MM.1S (cell line): ENCODE data around the gene ABHD11.

Experiments
- DNase-seq: peaks from one replicate; pipeline ENCODE4 v3.0.0-alpha.2; 2015
- H2AFZ ChIP-seq: fragments of 300-600 bp; sonication (generic); 2 replicates; pipeline ENCODE4 v1.6.0; 2016; ENCODE audit warnings: antibody characterized with exemption, low read length
- H3F3A ChIP-seq: fragments of 300-600 bp; sonication (generic); 2 replicates; pipeline ENCODE4 v1.6.1; 2016; ENCODE audit warnings: mild to moderate bottlenecking, antibody characterized with exemption, low read length, moderate library complexity, mixed read lengths; ENCODE audit not compliant: insufficient read depth
- H3K27ac ChIP-seq: fragments of 300-600 bp; sonication (generic); 2 replicates; pipeline ENCODE4 v1.5.1; 2016; ENCODE audit warnings: mild to moderate bottlenecking, low read length
- H3K27me3 ChIP-seq: fragments of 300-600 bp; sonication (generic); replicated peaks from 2 replicates; pipeline ENCODE4 v1.6.0; 2016; ENCODE audit warnings: low read length; ENCODE audit not compliant: insufficient read depth
- H3K36me3 ChIP-seq: fragments of 300-600 bp; sonication (generic); replicated peaks from 2 replicates; pipeline ENCODE4 v1.6.1; 2016; ENCODE audit warnings: mild to moderate bottlenecking, low read length, mixed read lengths; ENCODE audit not compliant: insufficient read depth
- H3K4me1 ChIP-seq: fragments of 300-600 bp; sonication (generic); 2 replicates; pipeline ENCODE4 v1.6.1; 2016; ENCODE audit warnings: low read length, mixed read lengths
- H3K4me2 ChIP-seq: fragments of 300-600 bp; sonication (generic); 2 replicates; pipeline ENCODE4 v1.6.0; 2016; ENCODE audit warnings: low read depth, low read length
- H3K4me3 ChIP-seq: fragments of 300-600 bp; sonication (generic); 2 replicates; pipeline ENCODE4 v1.5.1; 2016; ENCODE audit warnings: low read length, mixed read lengths
- H3K79me2 ChIP-seq: fragments of 300-600 bp; sonication (generic); 2 replicates; pipeline ENCODE4 v1.6.1; 2016; ENCODE audit warnings: mixed run types, low read length, mixed read lengths
- H3K9ac ChIP-seq: fragments of 300-600 bp; sonication (generic); 2 replicates; pipeline ENCODE4 v1.6.1; 2016; ENCODE audit warnings: low read length, mixed read lengths
- H3K9me2 ChIP-seq: fragments of 300-600 bp; sonication (generic); replicated peaks from 2 replicates; pipeline ENCODE4 v1.6.1; 2016; ENCODE audit warnings: mild to moderate bottlenecking, low read length, mixed read lengths; ENCODE audit not compliant: insufficient read depth
- H3K9me3 ChIP-seq: fragments of 300-600 bp; sonication (generic); replicated peaks from 2 replicates; pipeline ENCODE4 v1.6.1; 2016; ENCODE audit warnings: mild to moderate bottlenecking, low read length, mixed read lengths; ENCODE audit not compliant: insufficient read depth
- H4K20me1 ChIP-seq: fragments of 300-600 bp; sonication (generic); 2 replicates; pipeline ENCODE4 v1.6.1; 2016; ENCODE audit warnings: mild to moderate bottlenecking, low read length, moderate library complexity, mixed read lengths; ENCODE audit not compliant: insufficient read depth
- EZH2 ChIP-seq: fragments of 300-600 bp; sonication (generic); optimal IDR thresholded peaks from 2 replicates; pipeline ENCODE3; 2017; ENCODE audit warnings: low read depth, mild to moderate bottlenecking, antibody characterized with exemption, low read length, mixed read lengths
- EZH2phosphoT487 ChIP-seq: fragments of 300-600 bp; sonication (generic); IDR thresholded peaks from 2 replicates; pipeline ENCODE4 v1.6.1; 2018; ENCODE audit warnings: antibody characterized with exemption, low read length
- TF ChIP-seq, protein P1 (sequence below): fragments of 300-600 bp; sonication (generic); IDR thresholded peaks from 2 replicates; pipeline ENCODE4 v1.5.1; 2016; ENCODE audit warnings: antibody characterized with exemption, low read length, mixed read lengths

ABHD11 gene

DNA sequence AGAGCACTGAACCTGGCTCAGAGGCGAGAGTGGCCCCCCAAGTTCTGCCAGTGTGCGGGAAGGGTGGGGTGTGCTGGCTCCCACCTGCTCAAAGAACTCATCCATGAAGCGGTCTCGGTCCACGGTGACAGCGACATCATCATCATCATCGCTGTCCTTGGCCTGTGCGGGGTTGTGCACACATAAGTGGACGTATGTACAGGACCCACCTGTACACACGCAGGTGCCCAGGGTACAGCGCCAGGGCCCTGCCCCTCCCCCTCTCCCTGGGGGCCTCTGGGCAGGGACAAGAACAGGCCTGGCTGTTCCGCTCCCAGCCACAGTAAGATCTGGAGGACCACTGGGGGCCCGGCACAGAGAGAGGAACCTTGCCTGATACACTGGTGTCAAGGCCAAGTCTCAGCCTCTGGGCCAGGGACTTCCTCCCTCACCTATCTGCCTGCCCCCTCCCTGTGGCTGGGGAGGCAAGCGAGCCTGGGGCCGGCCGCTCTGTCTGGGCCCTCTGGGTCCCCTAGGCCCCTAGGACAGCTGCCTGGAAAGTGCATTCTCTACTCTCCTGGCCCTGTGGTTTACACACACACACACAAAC, 29.5 kb downstream of the ABHD11 start:
- no peak overlapping the region for H3K27ac ChIP-seq

DNA sequence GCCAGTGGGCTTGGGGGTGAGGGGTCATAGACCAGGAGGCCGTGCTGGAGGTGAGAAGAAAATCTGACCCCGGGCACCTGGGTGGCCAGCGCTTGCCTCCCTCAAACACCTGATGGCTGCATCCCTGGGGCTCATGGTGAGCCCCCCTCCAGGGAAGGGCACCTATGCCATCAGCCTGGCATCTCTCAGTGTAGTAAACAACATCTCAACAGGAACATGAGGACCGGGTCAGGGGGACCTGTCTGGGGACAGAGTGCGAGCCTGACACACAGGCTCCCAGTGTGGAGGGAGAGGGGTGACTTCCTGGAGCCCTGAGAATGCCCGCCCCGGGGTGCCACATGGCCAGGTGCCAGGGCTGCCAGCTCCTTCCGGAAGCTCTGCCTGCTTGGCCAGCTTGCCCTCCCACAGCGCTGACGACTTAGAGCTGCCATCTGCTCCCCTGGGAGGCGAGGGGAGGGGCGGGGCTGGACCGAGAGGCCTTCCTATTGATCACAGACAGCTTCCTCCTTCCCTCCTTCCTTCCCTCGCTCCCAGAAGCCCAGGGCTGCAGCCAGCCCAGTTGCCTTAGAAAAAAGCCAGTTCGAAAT, 31.5 kb downstream of the ABHD11 start:
- no peaks in the 10 kb centered on the region for H3K9me2 ChIP-seq
- no peaks in the 10 kb centered on the region for H4K20me1 ChIP-seq
- no peak overlapping the region for H3K4me2 ChIP-seq
- H3K4me3 ChIP-seq = no peak overlapping the region
- no peak overlapping the region for H3K9ac ChIP-seq
- DNase-seq = no peak
- no peak overlapping the region for H3K27ac ChIP-seq
- H3K36me3 ChIP-seq = no peaks in the 10 kb centered on the region
- no peak overlapping the region for H2AFZ ChIP-seq
- TF ChIP-seq, protein P1, sequence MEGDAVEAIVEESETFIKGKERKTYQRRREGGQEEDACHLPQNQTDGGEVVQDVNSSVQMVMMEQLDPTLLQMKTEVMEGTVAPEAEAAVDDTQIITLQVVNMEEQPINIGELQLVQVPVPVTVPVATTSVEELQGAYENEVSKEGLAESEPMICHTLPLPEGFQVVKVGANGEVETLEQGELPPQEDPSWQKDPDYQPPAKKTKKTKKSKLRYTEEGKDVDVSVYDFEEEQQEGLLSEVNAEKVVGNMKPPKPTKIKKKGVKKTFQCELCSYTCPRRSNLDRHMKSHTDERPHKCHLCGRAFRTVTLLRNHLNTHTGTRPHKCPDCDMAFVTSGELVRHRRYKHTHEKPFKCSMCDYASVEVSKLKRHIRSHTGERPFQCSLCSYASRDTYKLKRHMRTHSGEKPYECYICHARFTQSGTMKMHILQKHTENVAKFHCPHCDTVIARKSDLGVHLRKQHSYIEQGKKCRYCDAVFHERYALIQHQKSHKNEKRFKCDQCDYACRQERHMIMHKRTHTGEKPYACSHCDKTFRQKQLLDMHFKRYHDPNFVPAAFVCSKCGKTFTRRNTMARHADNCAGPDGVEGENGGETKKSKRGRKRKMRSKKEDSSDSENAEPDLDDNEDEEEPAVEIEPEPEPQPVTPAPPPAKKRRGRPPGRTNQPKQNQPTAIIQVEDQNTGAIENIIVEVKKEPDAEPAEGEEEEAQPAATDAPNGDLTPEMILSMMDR = no peak
- no peak for TF ChIP-seq EZH2phosphoT487
- TF ChIP-seq EZH2 = no peak
- no peaks in the 10 kb centered on the region for H3K79me2 ChIP-seq
- no peaks in the 10 kb centered on the region for H3K9me3 ChIP-seq
- H3F3A ChIP-seq = no peaks in the 10 kb centered on the region
- no peaks in the 10 kb centered on the region for H3K4me1 ChIP-seq
- H3K27me3 ChIP-seq = no peaks in the 10 kb centered on the region

More for the DNA sequence above, 29.5 kb downstream of the ABHD11 start:
- no peaks in the 10 kb centered on the region for H3K27me3 ChIP-seq
- H3F3A ChIP-seq = no peaks in the 10 kb centered on the region
- no peaks in the 10 kb centered on the region for H3K9me3 ChIP-seq
- H3K9me2 ChIP-seq = no peaks in the 10 kb centered on the region
- H3K4me2 ChIP-seq = no peak overlapping the region
- no peaks in the 10 kb centered on the region for H3K36me3 ChIP-seq
- no peak overlapping the region for H3K4me3 ChIP-seq
- H2AFZ ChIP-seq = no peak overlapping the region
- H3K9ac ChIP-seq = no peak overlapping the region
- no peaks in the 10 kb centered on the region for H3K4me1 ChIP-seq
- TF ChIP-seq EZH2 = no peak
- TF ChIP-seq, protein P1 = no peak
- no peak for TF ChIP-seq EZH2phosphoT487
- no peaks in the 10 kb centered on the region for H3K79me2 ChIP-seq
- DNase-seq = no peak
- no peaks in the 10 kb centered on the region for H4K20me1 ChIP-seq

DNA sequence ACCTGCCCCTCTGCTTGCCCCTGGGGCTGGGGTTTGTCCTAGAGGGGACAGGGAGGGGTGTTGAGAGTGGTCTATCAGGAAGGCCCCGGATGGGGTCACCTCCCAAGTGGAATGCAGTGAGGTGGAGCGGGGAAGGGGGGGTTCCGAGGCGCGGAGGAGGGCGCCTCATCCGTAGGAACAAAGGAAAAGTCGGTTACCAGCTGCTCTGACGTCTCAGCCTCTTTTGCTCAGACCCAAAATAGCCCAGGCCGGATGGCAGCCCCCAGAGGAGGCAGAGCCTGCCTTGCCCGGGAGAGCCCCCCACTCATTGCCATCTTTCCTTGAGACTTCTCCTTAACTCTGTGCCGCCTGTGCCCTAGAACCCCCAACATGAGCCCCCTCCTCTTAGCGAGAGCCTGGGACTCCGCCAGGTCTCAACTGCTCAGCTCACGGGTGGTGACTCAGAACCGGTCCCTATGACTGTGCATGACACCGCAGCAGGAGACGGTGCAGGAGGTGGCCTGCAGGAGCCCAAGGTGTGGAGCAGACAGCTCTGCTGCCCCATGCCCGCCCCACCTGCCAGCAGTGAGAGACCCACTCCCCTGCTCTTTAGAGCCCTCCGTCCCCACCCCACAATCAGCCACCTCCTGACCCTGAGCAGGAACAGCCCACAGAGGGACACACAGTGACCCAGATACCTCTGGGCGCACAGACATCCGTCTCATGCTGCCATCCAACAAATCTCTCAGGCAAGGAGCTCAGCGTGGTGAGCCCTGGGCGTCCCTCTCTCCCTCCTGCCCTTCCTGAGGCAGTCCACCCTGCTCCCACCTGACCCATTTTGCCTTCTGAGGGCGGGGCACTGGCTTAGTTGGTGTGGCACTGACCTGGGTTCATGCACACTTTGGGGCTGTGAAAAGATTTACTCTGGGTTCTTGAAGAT, 32.2 kb downstream of the ABHD11 start:
- H3K9me2 ChIP-seq = no peaks in the 10 kb centered on the region
- no peak overlapping the region for H3K4me2 ChIP-seq
- H3K36me3 ChIP-seq = no peaks in the 10 kb centered on the region
- H3K9ac ChIP-seq = no peak overlapping the region
- no peaks in the 10 kb centered on the region for H3K9me3 ChIP-seq
- DNase-seq = no peak
- TF ChIP-seq, protein P1 = no peak
- TF ChIP-seq EZH2 (no peak), EZH2phosphoT487 (no peak)
- H2AFZ ChIP-seq = no peak overlapping the region
- H3K4me1 ChIP-seq = no peaks in the 10 kb centered on the region
- no peak overlapping the region for H3K27ac ChIP-seq
- no peaks in the 10 kb centered on the region for H3F3A ChIP-seq
- no peaks in the 10 kb centered on the region; the same call in 1 of the 2 replicates for H4K20me1 ChIP-seq
- H3K79me2 ChIP-seq = no peaks in the 10 kb centered on the region
- H3K4me3 ChIP-seq = no peak overlapping the region
- H3K27me3 ChIP-seq = no peaks in the 10 kb centered on the region
